Measurements from ENCODE around the gene TCAP. TPM values are rescaled to one million over a fixed set of nuclear protein-coding genes. Genes with fewer than 3 reads are reported as not detected.

The TCAP gene
- polyA plus RNA-seq, 3 donors = 1.3 TPM; not detected in 2

GRCh38 chr17:39624313-39624712 is 40.8 kb upstream of the TCAP start:
- peaks cover 16 to 60% of the 10 kb centered on the region in 2 donors for H3K27me3 ChIP-seq (ENCODE audit: control insufficient read depth in 2 of 2, insufficient read depth in 2 of 2, low read length in 2 of 2)
- no peaks in the 10 kb centered on the region for H3K36me3 ChIP-seq (replicated peaks in 1 of 2; ENCODE audit: control insufficient read depth in 1 of 2, insufficient read depth in 2 of 2, low read length in 2 of 2)
- H3K4me2 ChIP-seq (replicated peaks; ENCODE audit: extremely low read depth, low read length, poor library complexity, severe bottlenecking) = no peak overlapping the region
- no peak for DNase-seq
- H3K9ac ChIP-seq (ENCODE audit: insufficient read depth, low read length, poor library complexity, severe bottlenecking) = no peak overlapping the region
- intact Hi-C loops (cut with micrococcal nuclease) = loop anchor here (5.0 kb wide), 4 partner anchors 43 to 128 kb away; partner anchors contain the start of genes MIEN1 (in 1 of the 2), PNMT (in 1 of the 2) and TCAP (in 1 of the 2)
- no peaks in the 10 kb centered on the region for H3K79me2 ChIP-seq (ENCODE audit: insufficient read depth, low read length)
- TF ChIP-seq, protein P1, sequence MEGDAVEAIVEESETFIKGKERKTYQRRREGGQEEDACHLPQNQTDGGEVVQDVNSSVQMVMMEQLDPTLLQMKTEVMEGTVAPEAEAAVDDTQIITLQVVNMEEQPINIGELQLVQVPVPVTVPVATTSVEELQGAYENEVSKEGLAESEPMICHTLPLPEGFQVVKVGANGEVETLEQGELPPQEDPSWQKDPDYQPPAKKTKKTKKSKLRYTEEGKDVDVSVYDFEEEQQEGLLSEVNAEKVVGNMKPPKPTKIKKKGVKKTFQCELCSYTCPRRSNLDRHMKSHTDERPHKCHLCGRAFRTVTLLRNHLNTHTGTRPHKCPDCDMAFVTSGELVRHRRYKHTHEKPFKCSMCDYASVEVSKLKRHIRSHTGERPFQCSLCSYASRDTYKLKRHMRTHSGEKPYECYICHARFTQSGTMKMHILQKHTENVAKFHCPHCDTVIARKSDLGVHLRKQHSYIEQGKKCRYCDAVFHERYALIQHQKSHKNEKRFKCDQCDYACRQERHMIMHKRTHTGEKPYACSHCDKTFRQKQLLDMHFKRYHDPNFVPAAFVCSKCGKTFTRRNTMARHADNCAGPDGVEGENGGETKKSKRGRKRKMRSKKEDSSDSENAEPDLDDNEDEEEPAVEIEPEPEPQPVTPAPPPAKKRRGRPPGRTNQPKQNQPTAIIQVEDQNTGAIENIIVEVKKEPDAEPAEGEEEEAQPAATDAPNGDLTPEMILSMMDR (IDR thresholded peaks at IDR 0.05) = no peak
- Mint-ChIP-seq H3K4me1 (peaks cover 18% of the 10 kb centered on the region), H3K9me3 (peaks cover 0 to 11% (median 2%) of the 10 kb centered on the region in 7 donors), H3K4me3 (peak overlapping the region in 1 of 2 donors; percentile 11), H3K36me3 (no peaks in the 10 kb centered on the region), H3K27ac (no peak overlapping the region), H3K27me3 (ENCODE audit: low read depth in 3 of 3) (peaks cover 49 to 79% (median 72%) of the 10 kb centered on the region in 3 donors)
- WGBS (ENCODE audit: insufficient coverage) = 94% methylated on average over 8 of the region's 8 CpGs
- peaks cover 9 to 22% of the 10 kb centered on the region in 2 donors for H3K4me1 ChIP-seq (ENCODE audit: control insufficient read depth in 1 of 2, insufficient read depth in 2 of 2, low read length in 2 of 2)
- H2AFZ ChIP-seq (ENCODE audit: insufficient read depth, low read depth, low read length, poor library complexity, severe bottlenecking) = no peak overlapping the region
- H4K20me1 ChIP-seq (ENCODE audit: insufficient read depth, low read length) = no peaks in the 10 kb centered on the region
- no peaks in the 10 kb centered on the region for H3K9me3 ChIP-seq (replicated peaks in 1 of 2; ENCODE audit: control insufficient read depth in 1 of 2, insufficient read depth in 1 of 2, low read length in 2 of 2)
- no peak overlapping the region for H3K27ac ChIP-seq (ENCODE audit: low read depth in 1 of 2, low read length in 2 of 2)
- no peak overlapping the region for H3K4me3 ChIP-seq (replicated peaks in 1 of 3; ENCODE audit: low read depth in 2 of 3, low read length in 3 of 3)

- Mint-ChIP-seq H3K27ac (no peak overlapping the region), H3K36me3 (no peaks in the 10 kb centered on the region), H3K4me3 (peak overlapping the region in 1 of 2 donors; percentile 80), H3K4me1 (peaks cover 28% of the 10 kb centered on the region), H3K9me3 (peaks cover 0 to 11% (median 2%) of the 10 kb centered on the region in 7 donors), H3K27me3 (ENCODE audit: low read depth in 3 of 3) (peaks cover 45 to 69% (median 62%) of the 10 kb centered on the region in 3 donors)
- TF ChIP-seq, protein P1 (IDR thresholded peaks at IDR 0.05) = no peak
- Histone ChIP-seq H4K20me1 (ENCODE audit: insufficient read depth, low read length) (no peaks in the 10 kb centered on the region), H3K4me2 (replicated peaks; ENCODE audit: extremely low read depth, low read length, poor library complexity, severe bottlenecking) (no peak overlapping the region), H3K9ac (ENCODE audit: insufficient read depth, low read length, poor library complexity, severe bottlenecking) (no peak overlapping the region), H3K27ac (ENCODE audit: low read depth in 1 of 2, low read length in 2 of 2) (no peak overlapping the region), H3K4me1 (ENCODE audit: control insufficient read depth in 1 of 2, insufficient read depth in 2 of 2, low read length in 2 of 2) (peaks cover 19 to 32% of the 10 kb centered on the region in 2 donors), H3K4me3 (replicated peaks in 1 of 3; ENCODE audit: low read depth in 2 of 3, low read length in 3 of 3) (no peak overlapping the region), H3K27me3 (ENCODE audit: control insufficient read depth in 2 of 2, insufficient read depth in 2 of 2, low read length in 2 of 2) (peaks cover 16 to 54% of the 10 kb centered on the region in 2 donors), H3K9me3 (replicated peaks in 1 of 2; ENCODE audit: control insufficient read depth in 1 of 2, insufficient read depth in 1 of 2, low read length in 2 of 2) (no peaks in the 10 kb centered on the region), H2AFZ (ENCODE audit: insufficient read depth, low read depth, low read length, poor library complexity, severe bottlenecking) (no peak overlapping the region), H3K36me3 (replicated peaks in 1 of 2; ENCODE audit: control insufficient read depth in 1 of 2, insufficient read depth in 2 of 2, low read length in 2 of 2) (no peaks in the 10 kb centered on the region), H3K79me2 (ENCODE audit: insufficient read depth, low read length) (no peaks in the 10 kb centered on the region)
- DNase-seq = no peak
- intact Hi-C loops (cut with micrococcal nuclease) = no loop called here
- WGBS (ENCODE audit: insufficient coverage) = 97% methylated on average over 3 of the region's 5 CpGs
Measured at GRCh38 chr17:39625198-39625785, 39.9 kb upstream of the TCAP start.
